ENCODE results near the gene AGAP5. TPM values are rescaled to one million over a fixed set of nuclear protein-coding genes. Genes with fewer than 3 reads are reported as not detected.
A peak's percentile ranks its signal among the peaks of the same experiment; 100 is the strongest.
"Not testable (repeated sequence)": the region's sequence is repeated elsewhere in the genome, so short reads cannot be mapped to it uniquely, and the experiment has no call there.

The AGAP5 gene
- total and polyA plus RNA-seq, 9 of the 15 experiments (the other 6 are each of a cell fraction or from before 2014, with no cell fraction given), result 0.32 to 7.5 (median 5.3) TPM

DNA sequence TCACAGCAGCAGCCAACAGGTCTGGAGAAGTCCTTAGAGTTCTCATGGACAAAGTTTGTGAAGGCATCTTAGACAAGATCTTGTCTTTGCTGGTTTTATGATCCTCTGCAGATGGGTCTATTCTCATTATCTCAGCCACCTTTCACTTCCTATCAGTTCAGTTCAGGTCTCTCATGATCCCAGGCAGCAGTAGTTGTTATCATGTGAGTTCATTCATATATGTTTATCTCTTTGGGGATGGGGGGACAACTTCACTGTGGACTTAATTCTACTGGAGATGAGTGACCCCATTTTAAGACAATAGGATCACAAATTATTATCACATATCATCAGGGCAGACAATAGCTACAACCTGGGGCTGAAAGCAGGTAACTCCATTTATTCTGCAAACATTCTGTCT lies 6.0 kb upstream of the AGAP5 start:
- H3K9ac ChIP-seq (ENCODE audit: insufficient read depth in 1 of 2, low read depth in 2 of 2, low read length in 2 of 2); H3K79me2 ChIP-seq (ENCODE audit: control insufficient read depth, insufficient read depth, low read length); POLR2A ChIA-PET; H4K20me1 ChIP-seq (replicated peaks; ENCODE audit: control insufficient read depth, insufficient read depth, low read length); H3K27me3 ChIP-seq (ENCODE audit: control insufficient read depth in 2 of 2, insufficient read depth in 2 of 2, low read length in 2 of 2); H2AFZ ChIP-seq (ENCODE audit: low read depth, low read length); DNase-seq (ENCODE audit: extremely low read depth in 1 of 4, low spot score in 3 of 4); CTCF ChIA-PET (ENCODE audit: low intra/inter-chr PET ratio); BruUV-seq (replicated peaks); H3K4me3 ChIP-seq; H3K4me2 ChIP-seq (ENCODE audit: insufficient read depth, low read length); H3K9me3 ChIP-seq (replicated peaks; ENCODE audit: control insufficient read depth, insufficient read depth, low read depth, low read length); FAIRE-seq; H3K4me1 ChIP-seq (replicated peaks in 1 of 2; ENCODE audit: control insufficient read depth in 2 of 2, insufficient read depth in 2 of 2, low read length in 2 of 2); H3K27ac ChIP-seq (ENCODE audit: extremely low read depth, low read depth, low read length); intact Hi-C loops (cut with micrococcal nuclease); ATAC-seq; H3K9me1 ChIP-seq (ENCODE audit: control insufficient read depth, insufficient read depth, low read length); in situ Hi-C loops (cut with MboI); TF ChIP-seq TEAD4 (CRISPR knock-in tag; IDR thresholded peaks at IDR 0.05; ENCODE audit: borderline replicate concordance): not testable (repeated sequence)
- H3K36me3 ChIP-seq (ENCODE audit: control insufficient read depth, insufficient read depth, low read length), result peaks cover 12% of the 10 kb centered on the region; the same call in 1 of the 3 replicates
- TF ChIP-seq CBFA2T2 (conservative IDR thresholded peaks at IDR 0.05) (peak; percentile 66), TAL1 (IDR thresholded peaks at IDR 0.05) (peak; percentile 52; the same call in 1 of the 2 replicates), ARID1B (IDR thresholded peaks at IDR 0.05) (peak; percentile 25; the same call in 1 of the 2 replicates), CBFA2T3 (IDR thresholded peaks at IDR 0.05) (peak; percentile 65), NCOR1 (IDR thresholded peaks at IDR 0.05) (peak; percentile 26; the same call in 1 of the 2 replicates), TEAD4 (IDR thresholded peaks at IDR 0.05; ENCODE audit: low read length) (peak; percentile 37; the same call in 1 of the 2 replicates)

DNA sequence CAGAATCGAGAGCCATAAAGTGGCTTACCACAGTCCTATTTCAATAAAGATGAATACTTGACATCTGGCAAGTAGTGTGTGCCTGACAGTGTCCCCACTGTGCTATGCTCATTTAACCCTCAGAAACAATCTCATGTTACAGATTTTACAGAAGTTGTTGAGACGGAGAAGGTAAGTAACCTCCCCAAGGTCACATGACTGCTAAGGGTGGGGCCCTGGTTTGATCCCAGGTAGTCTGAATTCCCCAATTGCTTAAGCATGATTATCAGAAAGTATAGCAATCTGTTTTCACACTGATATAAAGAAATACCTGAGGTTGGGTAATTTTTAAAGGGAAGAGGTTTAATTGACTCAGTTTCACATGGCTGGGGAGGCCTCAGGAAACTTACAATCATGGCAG lies 910 bp upstream of the AGAP5 start:
- H3K27ac ChIP-seq (ENCODE audit: extremely low read depth, low read depth, low read length); BruUV-seq (replicated peaks); H3K4me3 ChIP-seq; H3K27me3 ChIP-seq (ENCODE audit: control insufficient read depth in 2 of 2, insufficient read depth in 2 of 2, low read length in 2 of 2); H3K4me2 ChIP-seq (ENCODE audit: insufficient read depth, low read length); H3K9me3 ChIP-seq (replicated peaks; ENCODE audit: control insufficient read depth, insufficient read depth, low read depth, low read length); POLR2A ChIA-PET; in situ Hi-C loops (cut with MboI); CTCF ChIA-PET (ENCODE audit: low intra/inter-chr PET ratio); H3K9me1 ChIP-seq (ENCODE audit: control insufficient read depth, insufficient read depth, low read length); DNase-seq (ENCODE audit: extremely low read depth in 1 of 4, low spot score in 3 of 4); H3K79me2 ChIP-seq (ENCODE audit: control insufficient read depth, insufficient read depth, low read length); H2AFZ ChIP-seq (ENCODE audit: low read depth, low read length); H3K36me3 ChIP-seq (ENCODE audit: control insufficient read depth, insufficient read depth, low read length); FAIRE-seq; H4K20me1 ChIP-seq (replicated peaks; ENCODE audit: control insufficient read depth, insufficient read depth, low read length); H3K4me1 ChIP-seq (replicated peaks in 1 of 2; ENCODE audit: control insufficient read depth in 2 of 2, insufficient read depth in 2 of 2, low read length in 2 of 2); intact Hi-C loops (cut with micrococcal nuclease); ATAC-seq; H3K9ac ChIP-seq (ENCODE audit: insufficient read depth in 1 of 2, low read depth in 2 of 2, low read length in 2 of 2): not testable (repeated sequence)
- TF ChIP-seq, protein P1, sequence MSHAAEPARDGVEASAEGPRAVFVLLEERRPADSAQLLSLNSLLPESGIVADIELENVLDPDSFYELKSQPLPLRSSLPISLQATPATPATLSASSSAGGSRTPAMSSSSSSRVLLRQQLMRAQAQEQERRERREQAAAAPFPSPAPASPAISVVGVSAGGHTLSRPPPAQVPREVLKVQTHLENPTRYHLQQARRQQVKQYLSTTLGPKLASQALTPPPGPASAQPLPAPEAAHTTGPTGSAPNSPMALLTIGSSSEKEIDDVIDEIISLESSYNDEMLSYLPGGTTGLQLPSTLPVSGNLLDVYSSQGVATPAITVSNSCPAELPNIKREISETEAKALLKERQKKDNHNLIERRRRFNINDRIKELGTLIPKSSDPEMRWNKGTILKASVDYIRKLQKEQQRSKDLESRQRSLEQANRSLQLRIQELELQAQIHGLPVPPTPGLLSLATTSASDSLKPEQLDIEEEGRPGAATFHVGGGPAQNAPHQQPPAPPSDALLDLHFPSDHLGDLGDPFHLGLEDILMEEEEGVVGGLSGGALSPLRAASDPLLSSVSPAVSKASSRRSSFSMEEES (CRISPR knock-in tag; IDR thresholded peaks at IDR 0.05), result peak; percentile 66
- WGBS (ENCODE audit: insufficient coverage, low coverage, missing lambda C conversion rate), result 57% methylated on average over 2 of the region's 2 CpGs

DNA sequence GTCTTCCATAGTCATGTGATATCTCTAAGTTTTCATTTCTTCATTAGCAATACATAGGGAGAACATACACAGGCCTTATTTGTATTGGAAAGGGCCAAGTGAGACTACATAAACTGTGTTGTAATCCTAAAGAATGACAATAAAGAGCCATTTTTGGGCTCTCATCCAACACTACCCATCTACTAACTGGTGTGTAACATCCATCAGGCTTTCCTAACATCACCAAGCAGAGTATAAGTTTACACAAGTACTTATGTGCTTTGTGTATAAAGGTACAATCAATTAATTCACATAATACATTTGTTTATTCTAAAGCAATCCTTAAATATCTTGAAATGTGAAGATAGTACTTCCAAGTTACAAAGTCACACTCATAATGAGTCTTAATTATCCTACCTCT lies 2.6 kb downstream of the AGAP5 start:
- H3K4me2 ChIP-seq (ENCODE audit: insufficient read depth, low read length); H4K20me1 ChIP-seq (replicated peaks; ENCODE audit: control insufficient read depth, insufficient read depth, low read length); H3K4me3 ChIP-seq; DNase-seq (ENCODE audit: extremely low read depth in 1 of 4, low spot score in 3 of 4); H3K9ac ChIP-seq (ENCODE audit: insufficient read depth in 1 of 2, low read depth in 2 of 2, low read length in 2 of 2); intact Hi-C loops (cut with micrococcal nuclease); H2AFZ ChIP-seq (ENCODE audit: low read depth, low read length); H3K4me1 ChIP-seq (replicated peaks in 1 of 2; ENCODE audit: control insufficient read depth in 2 of 2, insufficient read depth in 2 of 2, low read length in 2 of 2); H3K9me1 ChIP-seq (ENCODE audit: control insufficient read depth, insufficient read depth, low read length); CTCF ChIA-PET (ENCODE audit: low intra/inter-chr PET ratio); H3K27ac ChIP-seq (ENCODE audit: extremely low read depth, low read depth, low read length); H3K27me3 ChIP-seq (ENCODE audit: control insufficient read depth in 2 of 2, insufficient read depth in 2 of 2, low read length in 2 of 2); H3K36me3 ChIP-seq (ENCODE audit: control insufficient read depth, insufficient read depth, low read length); BruUV-seq (replicated peaks); H3K9me3 ChIP-seq (replicated peaks; ENCODE audit: control insufficient read depth, insufficient read depth, low read depth, low read length); in situ Hi-C loops (cut with MboI); H3K79me2 ChIP-seq (ENCODE audit: control insufficient read depth, insufficient read depth, low read length); ATAC-seq; FAIRE-seq: not testable (repeated sequence)
- POLR2A ChIA-PET, result interaction anchor here (0.6 kb wide), 1 partner anchor 264 kb away, joined by 4 read pairs; no protein-coding TSS in a partner anchor
